Measurements from ENCODE around the gene GAPDHS. TPM values are rescaled to one million over a fixed set of nuclear protein-coding genes. Genes with fewer than 3 reads are reported as not detected.

The GAPDHS gene
- total RNA-seq, 1 experiment from 2014 or later = not detected

DNA sequence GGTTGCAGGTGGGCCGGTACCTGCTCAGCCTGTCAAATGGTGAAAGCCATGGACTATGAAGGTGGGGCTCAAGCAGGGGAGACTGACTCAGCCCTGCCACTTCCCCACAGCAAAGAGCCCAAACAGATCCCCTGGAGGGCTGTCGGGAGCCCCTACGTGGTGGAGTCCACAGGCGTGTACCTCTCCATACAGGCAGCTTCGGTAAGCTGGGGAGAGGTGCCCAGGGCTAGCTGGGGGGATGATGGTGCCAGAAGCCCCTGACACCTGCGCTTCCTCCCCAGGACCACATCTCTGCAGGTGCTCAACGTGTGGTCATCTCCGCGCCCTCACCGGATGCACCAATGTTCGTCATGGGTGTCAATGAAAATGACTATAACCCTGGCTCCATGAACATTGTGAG, 9.0 kb downstream of the GAPDHS start:
- H3K4me1 ChIP-seq (ENCODE audit: control insufficient read depth, insufficient read depth, low read length) = peaks cover 12% of the 10 kb centered on the region
- ATAC-seq (no peak), DNase-seq (ENCODE audit: low read depth, low spot score) (no peak)
- H3K36me3 ChIP-seq (ENCODE audit: control insufficient read depth, insufficient read depth, low read length) = peaks cover 6% of the 10 kb centered on the region; the same call in 1 of the 2 replicates
- intact Hi-C loops (cut with micrococcal nuclease; ENCODE audit: unreplicated experiment) (no loop called here), in situ Hi-C loops (cut with HindIII; ENCODE audit: low pct_unique_long_range_greater_than_20kb, low sequenced_read_pairs) (no loop called here)
- ChIA-PET POLR2A (no interaction called here), CTCF (no interaction called here)
- no peak overlapping the region for H3K4me3 ChIP-seq (ENCODE audit: low read depth in 2 of 2, low read length in 2 of 2)
- no TSS peak for BruUV-seq (replicated peaks)
- H3K9me3 ChIP-seq (ENCODE audit: control insufficient read depth, insufficient read depth, low read depth, low read length) = no peaks in the 10 kb centered on the region
- TF ChIP-seq POLR2AphosphoS5 (IDR thresholded peaks at IDR 0.05; ENCODE audit: low read depth, low read length) (0 out of 2 replicates have a peak, but pooled peaks have one; percentile 27), SIN3A (IDR thresholded peaks at IDR 0.05; ENCODE audit: borderline replicate concordance, insufficient read depth, low read depth, low read length) (no peak), TCF7L2 (IDR thresholded peaks at IDR 0.05; ENCODE audit: low read depth, low read length) (no peak), CTCF (IDR thresholded peaks at IDR 0.05) (no peak), REST (IDR thresholded peaks at IDR 0.05; ENCODE audit: insufficient read depth in 1 of 2, low read depth in 2 of 2, low read length in 1 of 2) (no peak)
- no peak overlapping the region for H3K27ac ChIP-seq (ENCODE audit: low read length)
- H3K27me3 ChIP-seq (ENCODE audit: control insufficient read depth, insufficient read depth, low read length) = no peaks in the 10 kb centered on the region

DNA sequence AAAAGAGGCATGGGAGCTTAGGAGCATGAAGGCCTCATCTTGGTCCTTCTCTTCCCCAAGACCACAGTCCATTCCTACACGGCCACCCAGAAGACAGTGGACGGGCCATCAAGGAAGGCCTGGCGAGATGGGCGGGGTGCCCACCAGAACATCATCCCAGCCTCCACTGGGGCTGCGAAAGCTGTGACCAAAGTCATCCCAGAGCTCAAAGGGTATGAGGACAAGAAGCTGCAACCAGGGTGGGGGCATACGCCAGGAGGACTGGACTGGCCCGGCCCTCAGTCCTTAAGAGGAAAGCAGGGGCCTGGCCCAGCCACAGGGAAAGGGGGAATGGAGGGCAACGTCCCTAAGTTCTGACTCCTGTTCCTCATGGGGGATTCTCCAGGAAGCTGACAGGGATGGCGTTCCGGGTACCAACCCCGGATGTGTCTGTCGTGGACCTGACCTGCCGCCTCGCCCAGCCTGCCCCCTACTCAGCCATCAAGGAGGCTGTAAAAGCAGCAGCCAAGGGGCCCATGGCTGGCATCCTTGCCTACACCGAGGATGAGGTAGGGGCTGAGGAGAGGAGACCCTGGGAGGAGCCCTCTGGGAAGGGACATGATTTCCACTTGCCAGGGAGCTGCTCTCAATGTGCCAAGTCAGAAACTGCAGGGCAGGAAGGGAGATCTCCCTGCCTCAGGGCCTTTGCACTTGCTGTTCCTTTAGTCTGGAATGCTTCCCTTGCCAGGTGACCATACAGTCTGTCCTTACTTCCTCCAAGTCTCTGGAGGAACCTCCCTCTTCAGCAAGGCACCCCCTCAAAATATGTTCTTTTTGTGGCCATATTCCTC, 10.2 kb downstream of the GAPDHS start:
- CTCF ChIA-PET = no interaction called here

More for the DNA sequence above, 10.2 kb downstream of the GAPDHS start:
- Histone ChIP-seq H3K27ac (ENCODE audit: low read length) (no peak overlapping the region), H3K4me3 (ENCODE audit: low read depth in 2 of 2, low read length in 2 of 2) (peak overlapping the region in 1 of 2 experiments; percentile 79; a peak in 1 of 4 replicates), H3K36me3 (ENCODE audit: control insufficient read depth, insufficient read depth, low read length) (peaks cover 6% of the 10 kb centered on the region; the same call in 1 of the 2 replicates), H3K9me3 (ENCODE audit: control insufficient read depth, insufficient read depth, low read depth, low read length) (no peaks in the 10 kb centered on the region), H3K27me3 (ENCODE audit: control insufficient read depth, insufficient read depth, low read length) (no peaks in the 10 kb centered on the region), H3K4me1 (ENCODE audit: control insufficient read depth, insufficient read depth, low read length) (peaks cover 12% of the 10 kb centered on the region)
- TF ChIP-seq POLR2AphosphoS5 (IDR thresholded peaks at IDR 0.05; ENCODE audit: low read depth, low read length) = no peak
- no peak for TF ChIP-seq SIN3A (IDR thresholded peaks at IDR 0.05; ENCODE audit: borderline replicate concordance, insufficient read depth, low read depth, low read length)
- TF ChIP-seq REST (IDR thresholded peaks at IDR 0.05; ENCODE audit: insufficient read depth in 1 of 2, low read depth in 2 of 2, low read length in 1 of 2) = no peak
- TF ChIP-seq TCF7L2 (IDR thresholded peaks at IDR 0.05; ENCODE audit: low read depth, low read length) = no peak
- no peak for TF ChIP-seq CTCF (IDR thresholded peaks at IDR 0.05)
- POLR2A ChIA-PET = no interaction called here
- ATAC-seq = no peak
- intact Hi-C loops (cut with micrococcal nuclease; ENCODE audit: unreplicated experiment) = no loop called here
- DNase-seq (ENCODE audit: low read depth, low spot score) = no peak
- no TSS peak for BruUV-seq (replicated peaks)
- in situ Hi-C loops (cut with HindIII; ENCODE audit: low pct_unique_long_range_greater_than_20kb, low sequenced_read_pairs) = no loop called here

All from Panc1 (cell line).